Measurements from ENCODE around the gene TUT1.

DNA sequence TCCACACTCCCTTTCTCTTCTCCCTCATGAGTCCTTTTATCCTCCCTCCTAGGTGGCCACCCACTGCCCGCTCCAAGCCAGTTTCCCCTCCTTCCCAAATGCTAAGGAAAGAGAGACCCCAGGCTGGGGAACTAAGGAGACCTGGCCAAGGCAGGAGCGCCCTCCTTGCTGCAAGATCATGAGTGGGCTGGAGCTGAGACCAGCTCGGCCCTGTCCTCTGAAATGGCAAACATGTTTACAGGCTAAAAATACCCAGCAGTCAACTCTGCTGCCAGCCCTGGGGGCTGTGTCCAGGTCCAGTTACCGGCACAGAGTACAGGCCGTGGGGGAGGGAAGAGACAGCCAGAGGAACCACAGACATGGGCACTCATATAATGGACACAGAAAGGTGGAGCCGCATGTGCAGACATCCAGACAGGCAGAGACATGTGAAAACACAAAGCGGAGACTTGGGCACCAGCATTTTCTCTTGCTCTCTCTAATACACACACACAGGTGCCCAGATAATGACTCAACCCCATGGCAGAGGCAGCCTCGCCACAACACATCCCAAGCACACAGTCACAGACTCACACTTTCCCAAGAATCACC lies 43.5 kb downstream of the TUT1 start:
- TF ChIP-seq, protein P1, sequence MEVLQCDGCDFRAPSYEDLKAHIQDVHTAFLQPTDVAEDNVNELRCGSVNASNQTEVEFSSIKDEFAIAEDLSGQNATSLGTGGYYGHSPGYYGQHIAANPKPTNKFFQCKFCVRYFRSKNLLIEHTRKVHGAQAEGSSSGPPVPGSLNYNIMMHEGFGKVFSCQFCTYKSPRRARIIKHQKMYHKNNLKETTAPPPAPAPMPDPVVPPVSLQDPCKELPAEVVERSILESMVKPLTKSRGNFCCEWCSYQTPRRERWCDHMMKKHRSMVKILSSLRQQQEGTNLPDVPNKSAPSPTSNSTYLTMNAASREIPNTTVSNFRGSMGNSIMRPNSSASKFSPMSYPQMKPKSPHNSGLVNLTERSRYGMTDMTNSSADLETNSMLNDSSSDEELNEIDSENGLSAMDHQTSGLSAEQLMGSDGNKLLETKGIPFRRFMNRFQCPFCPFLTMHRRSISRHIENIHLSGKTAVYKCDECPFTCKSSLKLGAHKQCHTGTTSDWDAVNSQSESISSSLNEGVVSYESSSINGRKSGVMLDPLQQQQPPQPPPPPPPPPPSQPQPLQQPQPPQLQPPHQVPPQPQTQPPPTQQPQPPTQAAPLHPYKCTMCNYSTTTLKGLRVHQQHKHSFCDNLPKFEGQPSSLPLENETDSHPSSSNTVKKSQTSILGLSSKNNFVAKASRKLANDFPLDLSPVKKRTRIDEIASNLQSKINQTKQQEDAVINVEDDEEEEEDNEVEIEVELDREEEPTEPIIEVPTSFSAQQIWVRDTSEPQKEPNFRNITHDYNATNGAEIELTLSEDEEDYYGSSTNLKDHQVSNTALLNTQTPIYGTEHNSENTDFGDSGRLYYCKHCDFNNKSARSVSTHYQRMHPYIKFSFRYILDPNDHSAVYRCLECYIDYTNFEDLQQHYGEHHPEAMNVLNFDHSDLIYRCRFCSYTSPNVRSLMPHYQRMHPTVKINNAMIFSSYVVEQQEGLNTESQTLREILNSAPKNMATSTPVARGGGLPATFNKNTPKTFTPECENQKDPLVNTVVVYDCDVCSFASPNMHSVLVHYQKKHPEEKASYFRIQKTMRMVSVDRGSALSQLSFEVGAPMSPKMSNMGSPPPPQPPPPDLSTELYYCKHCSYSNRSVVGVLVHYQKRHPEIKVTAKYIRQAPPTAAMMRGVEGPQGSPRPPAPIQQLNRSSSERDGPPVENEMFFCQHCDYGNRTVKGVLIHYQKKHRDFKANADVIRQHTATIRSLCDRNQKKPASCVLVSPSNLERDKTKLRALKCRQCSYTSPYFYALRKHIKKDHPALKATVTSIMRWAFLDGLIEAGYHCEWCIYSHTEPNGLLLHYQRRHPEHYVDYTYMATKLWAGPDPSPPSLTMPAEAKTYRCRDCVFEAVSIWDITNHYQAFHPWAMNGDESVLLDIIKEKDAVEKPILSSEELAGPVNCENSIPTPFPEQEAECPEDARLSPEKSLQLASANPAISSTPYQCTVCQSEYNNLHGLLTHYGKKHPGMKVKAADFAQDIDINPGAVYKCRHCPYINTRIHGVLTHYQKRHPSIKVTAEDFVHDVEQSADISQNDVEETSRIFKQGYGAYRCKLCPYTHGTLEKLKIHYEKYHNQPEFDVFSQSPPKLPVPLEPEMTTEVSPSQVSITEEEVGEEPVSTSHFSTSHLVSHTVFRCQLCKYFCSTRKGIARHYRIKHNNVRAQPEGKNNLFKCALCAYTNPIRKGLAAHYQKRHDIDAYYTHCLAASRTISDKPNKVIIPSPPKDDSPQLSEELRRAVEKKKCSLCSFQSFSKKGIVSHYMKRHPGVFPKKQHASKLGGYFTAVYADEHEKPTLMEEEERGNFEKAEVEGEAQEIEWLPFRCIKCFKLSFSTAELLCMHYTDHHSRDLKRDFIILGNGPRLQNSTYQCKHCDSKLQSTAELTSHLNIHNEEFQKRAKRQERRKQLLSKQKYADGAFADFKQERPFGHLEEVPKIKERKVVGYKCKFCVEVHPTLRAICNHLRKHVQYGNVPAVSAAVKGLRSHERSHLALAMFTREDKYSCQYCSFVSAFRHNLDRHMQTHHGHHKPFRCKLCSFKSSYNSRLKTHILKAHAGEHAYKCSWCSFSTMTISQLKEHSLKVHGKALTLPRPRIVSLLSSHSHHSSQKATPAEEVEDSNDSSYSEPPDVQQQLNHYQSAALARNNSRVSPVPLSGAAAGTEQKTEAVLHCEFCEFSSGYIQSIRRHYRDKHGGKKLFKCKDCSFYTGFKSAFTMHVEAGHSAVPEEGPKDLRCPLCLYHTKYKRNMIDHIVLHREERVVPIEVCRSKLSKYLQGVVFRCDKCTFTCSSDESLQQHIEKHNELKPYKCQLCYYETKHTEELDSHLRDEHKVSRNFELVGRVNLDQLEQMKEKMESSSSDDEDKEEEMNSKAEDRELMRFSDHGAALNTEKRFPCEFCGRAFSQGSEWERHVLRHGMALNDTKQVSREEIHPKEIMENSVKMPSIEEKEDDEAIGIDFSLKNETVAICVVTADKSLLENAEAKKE (CRISPR knock-in tag; IDR thresholded peaks at IDR 0.05), result no peak
- TF ChIP-seq EZH2phosphoT487 (IDR thresholded peaks at IDR 0.05; ENCODE audit: unreplicated experiment) (no peak), JUNB (IDR thresholded peaks at IDR 0.05; ENCODE audit: unreplicated experiment) (no peak)
- TF ChIP-seq, protein P2, sequence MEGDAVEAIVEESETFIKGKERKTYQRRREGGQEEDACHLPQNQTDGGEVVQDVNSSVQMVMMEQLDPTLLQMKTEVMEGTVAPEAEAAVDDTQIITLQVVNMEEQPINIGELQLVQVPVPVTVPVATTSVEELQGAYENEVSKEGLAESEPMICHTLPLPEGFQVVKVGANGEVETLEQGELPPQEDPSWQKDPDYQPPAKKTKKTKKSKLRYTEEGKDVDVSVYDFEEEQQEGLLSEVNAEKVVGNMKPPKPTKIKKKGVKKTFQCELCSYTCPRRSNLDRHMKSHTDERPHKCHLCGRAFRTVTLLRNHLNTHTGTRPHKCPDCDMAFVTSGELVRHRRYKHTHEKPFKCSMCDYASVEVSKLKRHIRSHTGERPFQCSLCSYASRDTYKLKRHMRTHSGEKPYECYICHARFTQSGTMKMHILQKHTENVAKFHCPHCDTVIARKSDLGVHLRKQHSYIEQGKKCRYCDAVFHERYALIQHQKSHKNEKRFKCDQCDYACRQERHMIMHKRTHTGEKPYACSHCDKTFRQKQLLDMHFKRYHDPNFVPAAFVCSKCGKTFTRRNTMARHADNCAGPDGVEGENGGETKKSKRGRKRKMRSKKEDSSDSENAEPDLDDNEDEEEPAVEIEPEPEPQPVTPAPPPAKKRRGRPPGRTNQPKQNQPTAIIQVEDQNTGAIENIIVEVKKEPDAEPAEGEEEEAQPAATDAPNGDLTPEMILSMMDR (conservative IDR thresholded peaks at IDR 0.05; ENCODE audit: low read depth in 2 of 2), result no peak

Measured in GM23338 (cell line).